HG03571 (cell line): ENCODE measurements around the gene SPTBN5.

Source experiments
- ATAC-seq: cut with Tn5 transposase; IDR thresholded peaks from one replicate; pipeline ENCODE4 v1.9.1; 2021; ENCODE audit not compliant: unreplicated experiment

SPTBN5 gene

DNA sequence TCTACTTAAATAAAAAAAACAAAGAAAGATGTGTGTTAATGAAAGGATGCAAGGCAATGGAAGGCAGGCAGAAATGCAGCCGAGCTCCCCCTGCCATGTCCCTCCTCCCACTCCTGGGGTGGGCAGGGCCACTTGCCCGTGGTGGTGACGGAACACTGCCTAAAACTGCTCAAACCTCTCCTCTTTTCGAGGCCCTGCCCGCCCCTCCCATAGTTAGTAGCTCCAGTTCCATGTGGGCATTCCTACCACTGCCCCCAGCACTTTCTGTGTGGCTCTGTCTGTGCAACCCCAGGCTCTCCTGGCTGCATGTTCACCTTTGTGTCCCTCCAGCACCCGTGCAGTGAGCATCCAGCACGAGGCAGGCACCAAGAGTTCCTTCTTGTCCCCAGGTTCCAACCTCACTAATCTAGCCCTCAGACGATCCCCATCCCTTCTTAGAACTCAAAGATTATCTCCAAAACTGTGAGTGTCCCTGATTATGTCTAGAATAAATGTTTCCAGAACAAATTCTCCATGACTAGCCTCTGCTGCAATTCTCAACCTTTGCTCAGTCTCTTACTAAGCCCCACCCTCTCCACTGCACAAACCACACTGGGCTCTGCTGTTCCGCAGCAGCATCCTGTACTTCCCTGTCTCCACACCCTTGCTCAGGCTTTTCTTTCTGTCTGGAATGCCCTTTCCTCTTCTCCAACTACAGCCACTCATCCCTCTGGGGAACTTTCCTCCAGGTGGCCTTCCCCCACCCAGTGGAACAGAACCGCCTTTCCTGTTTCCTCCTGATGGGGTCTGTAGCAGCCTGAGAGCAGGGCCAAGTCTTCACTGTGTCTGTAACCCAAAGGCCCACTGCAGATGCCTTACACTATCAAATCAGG, 32.6 kb upstream of the SPTBN5 start:
- ATAC-seq, result no peak

DNA sequence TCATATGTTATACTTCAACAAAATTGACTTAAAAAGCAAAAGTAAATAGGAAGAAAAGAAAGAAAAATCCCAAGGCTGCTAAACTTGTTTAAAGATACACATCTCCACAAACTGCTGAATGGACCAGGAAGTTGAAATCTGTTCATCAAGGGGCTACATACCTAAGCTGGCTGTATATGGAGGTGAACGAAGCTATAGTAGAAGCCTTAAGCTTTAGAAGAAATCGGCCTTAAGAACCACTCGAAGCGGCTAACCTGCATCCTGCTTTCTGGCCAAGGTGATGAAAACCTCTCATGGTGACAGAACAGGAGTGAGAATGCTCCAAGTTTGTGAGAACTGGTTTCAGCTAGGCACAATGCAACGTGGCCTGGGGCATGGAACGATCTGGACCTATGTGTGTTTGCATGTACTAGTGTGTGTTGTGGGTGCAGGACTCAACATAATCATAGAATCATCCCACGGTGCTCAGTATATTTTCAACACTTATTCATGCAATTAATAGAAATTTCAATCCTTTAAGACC, 31.3 kb upstream of the SPTBN5 start:
- no peak for ATAC-seq

DNA sequence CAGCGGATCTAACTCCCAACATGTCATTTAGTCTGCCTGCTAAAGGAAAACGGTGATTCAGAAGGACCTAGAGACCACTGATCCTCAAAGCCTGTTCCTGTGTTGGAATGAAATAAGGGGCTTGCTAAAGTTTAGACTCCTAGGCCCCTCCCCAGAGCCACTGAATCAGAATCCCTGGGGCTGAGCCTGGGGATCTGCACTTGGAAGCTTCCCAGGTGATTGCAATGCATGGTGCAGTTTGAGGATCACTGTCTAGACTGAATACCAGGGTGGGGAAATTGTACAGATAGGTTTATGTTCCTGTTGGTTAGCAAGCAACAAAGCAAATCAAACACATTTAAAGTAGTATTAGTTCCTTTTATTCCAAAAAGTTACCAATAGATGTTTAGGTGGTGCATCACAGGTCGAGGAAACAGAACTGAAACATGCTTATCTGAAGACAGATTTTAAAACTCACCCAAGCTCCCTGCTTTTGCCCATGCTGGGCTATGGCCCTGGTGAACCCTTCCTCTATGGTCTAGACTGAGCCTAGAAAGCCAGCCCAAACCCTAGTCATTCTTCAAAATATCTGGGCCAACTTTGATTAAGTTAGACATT, 29.6 kb upstream of the SPTBN5 start:
- ATAC-seq, result no peak

DNA sequence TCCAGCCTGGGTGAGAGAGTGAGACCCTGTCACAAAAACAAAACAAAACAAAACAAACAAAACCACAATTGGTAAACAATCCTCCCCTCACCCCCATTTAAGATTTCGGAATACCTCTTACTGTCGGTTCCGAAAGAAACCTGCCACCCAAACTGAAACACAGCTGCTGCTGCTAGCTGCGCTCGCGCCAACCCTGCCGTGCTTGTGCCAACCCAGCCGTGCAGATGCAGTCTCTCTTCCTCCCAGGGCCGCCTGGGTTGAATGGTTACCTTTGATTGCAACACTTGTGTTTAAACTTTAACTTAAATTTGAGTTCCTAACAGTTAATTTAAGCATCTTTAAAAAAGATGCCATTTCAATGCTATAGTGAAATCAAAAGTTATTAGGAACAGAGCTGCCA, 28.5 kb upstream of the SPTBN5 start:
- no peak for ATAC-seq

DNA sequence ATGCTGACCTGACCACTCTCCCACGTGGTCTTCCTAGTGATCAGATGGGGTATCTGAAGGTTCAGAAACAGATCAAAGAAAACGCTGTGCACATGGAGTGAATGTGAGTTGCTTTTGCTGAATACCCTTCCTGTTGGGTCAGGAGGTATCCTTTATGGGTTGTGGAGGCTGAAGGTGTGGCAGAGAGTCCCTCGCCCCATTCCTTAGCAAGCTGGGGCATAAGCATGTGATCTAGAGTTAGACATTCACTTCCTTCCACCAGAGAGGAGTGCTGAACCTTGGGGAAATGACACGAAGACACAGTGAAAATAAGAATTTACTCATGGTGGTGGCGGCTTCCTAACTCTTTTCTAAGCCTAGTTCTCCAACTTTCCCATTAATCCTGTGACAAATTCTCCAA, 27.8 kb upstream of the SPTBN5 start:
- no peak for ATAC-seq

DNA sequence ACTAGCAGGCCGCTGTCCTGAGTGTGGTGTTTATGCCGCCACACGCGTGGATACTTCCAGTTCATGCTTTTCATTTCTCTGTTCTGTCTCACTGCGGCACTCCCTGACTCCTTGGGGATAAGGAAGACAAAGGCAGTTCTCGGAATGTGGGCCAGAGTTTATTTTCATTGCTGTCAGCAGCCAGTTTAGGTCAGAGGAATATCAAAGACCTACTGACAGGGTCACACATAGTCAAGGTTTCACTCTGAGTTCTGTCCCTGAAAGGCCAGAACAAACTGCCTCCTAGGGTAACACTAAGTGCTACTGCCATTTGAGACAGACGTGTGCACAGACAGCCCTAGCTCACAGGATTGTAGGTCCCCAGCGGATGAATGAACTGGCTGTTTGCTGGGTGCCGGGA, 27.3 kb upstream of the SPTBN5 start:
- ATAC-seq, result no peak

DNA sequence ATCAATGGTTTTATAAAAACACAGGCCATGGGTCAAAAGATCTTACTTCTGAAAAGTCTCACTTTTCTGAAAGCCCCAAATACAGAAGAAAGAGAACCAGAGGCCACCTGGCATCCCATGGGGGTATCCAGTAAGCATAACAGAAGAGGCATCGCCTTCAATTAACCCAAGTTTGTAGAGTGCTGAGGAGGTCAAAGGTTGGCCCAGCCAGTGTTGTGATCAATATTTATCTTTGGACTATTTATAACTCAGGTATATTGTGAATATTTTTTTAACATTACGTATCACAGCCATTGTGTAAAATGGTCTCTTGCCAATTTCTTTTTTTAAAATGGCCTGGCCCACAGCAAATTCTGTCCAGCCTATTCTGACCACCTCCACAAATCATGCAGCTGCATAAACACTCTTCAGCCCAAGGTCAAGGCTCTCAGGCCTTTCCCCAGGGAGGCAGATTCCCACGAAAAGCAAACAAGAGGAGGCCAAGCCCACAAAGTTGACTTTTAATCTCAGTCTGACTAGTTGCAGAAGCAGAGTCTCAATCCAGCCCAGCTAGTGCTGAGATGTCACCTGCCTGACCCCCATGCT, 26.2 kb upstream of the SPTBN5 start:
- no peak for ATAC-seq

DNA sequence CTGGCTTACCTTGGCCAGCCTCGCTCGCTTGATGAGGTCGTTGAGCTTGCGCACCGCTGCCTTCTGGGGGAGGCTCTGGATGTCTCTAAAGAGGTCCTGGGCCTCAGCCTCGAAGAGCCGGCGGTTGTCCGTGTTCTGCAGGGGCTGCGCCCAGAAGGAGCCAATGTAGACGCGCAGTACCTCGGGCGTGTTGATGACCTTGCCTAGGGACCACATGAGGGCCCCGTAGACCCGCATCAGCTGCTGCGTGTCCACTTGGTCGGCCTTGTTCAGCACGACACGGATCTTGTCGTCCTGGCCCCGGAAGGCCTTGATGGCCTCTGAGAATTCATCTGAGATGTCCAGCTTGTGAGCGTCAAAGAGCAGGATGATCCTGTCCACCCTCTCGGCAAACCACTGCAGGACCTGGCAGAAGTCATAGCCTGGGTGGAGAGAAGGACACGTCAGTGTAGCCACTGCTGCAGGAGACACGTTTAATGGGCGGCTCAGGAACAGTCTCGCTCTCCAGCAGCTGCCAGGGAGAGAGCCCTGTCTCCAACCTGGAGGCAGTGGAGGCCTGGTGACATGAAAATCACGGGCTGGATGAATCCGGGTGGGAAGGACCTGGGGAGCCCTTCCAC, 25.5 kb upstream of the SPTBN5 start:
- no peak for ATAC-seq

DNA sequence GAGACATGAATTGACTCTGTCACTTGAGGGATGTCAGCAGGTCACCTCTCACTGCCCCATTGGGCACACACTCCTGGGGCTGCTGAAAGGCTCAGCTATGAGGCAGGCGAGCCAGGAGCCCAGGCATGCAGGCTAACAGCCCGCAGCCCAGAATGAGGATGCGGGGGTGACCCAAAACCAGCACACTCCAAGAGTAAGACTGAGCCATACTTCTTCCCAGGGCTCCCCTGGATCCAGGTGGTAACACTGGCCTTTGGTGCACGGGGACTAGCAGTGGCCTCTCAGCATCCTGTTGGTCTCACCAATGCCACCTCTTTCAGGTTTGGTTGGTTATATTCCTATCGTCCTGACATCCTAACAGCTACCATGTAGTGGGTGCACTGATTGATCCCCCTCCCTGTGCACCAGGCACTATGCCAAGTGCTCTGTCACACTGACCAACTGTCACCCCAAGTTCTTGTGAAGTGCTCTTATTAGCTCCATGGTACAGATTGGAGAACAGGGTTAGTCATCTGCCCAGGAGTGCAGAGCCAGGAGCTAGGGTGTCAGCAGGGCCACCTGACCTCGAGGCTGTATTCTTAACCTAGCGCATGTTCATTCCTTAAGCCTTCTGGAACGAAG, 24.8 kb upstream of the SPTBN5 start:
- no peak for ATAC-seq

DNA sequence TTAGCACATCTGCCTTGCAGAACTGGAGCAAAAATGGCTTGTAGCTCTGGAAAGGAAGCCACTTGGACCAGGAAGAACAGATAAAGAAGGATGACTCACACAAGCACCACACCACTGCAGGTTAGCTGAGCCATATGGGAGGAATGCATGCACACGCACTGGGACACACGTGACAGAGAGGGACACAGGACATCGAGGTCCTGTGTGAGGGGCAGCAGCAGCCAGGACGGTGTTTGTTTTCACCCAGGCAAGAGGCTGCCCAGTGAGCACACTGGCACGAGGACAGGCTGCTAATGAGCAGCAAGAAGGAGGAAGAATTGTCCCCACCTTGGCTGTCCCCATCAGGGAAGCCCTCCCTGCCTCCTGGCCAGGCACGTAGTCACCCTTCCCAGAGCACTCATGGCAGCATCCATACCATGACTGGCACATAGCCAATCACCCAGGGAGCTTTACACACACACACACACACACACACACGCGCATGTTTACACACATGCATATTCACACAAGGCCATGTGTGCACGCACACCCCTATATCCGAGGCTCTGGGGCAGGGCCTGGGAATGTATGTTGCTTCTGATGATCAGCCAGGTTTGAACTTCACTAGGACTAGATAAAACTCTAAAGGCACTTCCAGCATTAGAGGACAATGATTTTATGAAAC, 24.0 kb upstream of the SPTBN5 start:
- ATAC-seq, result no peak

DNA sequence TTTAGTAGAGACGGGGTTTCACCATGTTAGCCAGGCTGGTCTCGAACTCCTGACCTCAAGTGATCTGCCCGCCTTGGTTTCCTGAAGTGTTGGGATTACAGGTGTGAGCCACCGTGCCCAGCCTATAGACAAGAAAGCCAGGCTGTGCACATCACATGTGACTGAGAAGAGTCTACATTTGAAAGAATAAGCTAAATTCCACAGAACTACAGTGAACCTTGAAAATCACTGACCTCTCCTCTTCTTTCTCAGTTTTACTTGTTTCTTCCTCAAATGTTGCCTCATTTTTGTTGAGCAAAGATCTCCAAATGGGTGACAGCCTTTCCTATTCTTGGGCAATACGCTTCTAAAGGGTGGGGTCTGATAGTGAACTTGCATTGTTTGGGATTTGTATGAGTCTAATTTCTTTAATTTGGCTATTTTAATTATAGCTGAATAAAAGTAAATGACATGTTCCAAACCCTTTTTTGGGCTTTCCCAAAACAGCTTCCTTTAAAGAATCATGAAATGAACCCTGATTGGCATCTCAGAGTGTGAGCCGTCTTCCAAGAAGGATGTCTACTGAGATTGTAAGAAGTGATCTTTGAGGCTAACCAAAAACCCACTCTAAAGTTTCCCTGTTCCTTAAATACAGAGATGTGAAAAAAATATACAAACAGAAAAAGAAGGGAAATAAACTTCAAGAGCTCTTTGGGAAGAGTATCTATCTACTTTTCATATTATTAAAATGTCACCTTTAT, 21.6 kb upstream of the SPTBN5 start:
- ATAC-seq, result no peak

DNA sequence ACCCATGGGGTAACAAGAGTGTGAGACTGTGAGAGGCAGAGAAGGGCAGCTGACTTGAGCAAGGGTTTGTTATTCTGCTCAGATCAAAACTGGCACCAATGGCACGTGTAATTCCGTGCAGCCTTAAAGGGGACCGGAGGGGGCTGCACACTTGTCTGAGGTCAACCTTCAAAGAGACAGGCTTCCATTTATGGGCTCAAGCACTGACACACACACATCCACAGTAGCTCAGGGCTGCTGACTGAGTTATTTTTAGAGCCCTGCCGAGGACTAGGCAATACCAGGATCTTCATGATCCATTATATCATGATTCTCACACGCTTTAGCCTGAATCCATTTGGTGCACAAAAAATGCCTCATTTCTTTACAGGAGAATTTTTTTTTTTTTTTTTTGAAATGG, 20.6 kb upstream of the SPTBN5 start:
- no peak for ATAC-seq

DNA sequence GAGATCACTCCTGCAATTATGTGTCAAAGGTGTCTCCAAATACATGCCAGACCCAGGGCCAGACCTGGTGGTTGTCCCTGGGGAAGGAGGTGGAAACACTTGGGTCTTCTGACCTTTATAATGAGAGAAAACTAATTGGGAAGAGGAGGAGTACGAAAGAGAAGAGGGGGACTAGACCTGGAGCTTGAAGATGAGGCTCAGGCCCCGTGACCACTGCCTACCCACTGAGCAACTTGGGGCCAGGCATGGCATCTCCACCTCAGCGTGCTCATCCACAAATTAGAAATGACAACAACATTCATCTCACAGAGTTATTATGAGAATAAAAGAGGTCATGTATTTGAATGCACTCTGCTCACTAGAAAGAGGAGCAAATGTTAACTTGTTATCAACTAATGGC, 19.4 kb upstream of the SPTBN5 start:
- ATAC-seq, result no peak

DNA sequence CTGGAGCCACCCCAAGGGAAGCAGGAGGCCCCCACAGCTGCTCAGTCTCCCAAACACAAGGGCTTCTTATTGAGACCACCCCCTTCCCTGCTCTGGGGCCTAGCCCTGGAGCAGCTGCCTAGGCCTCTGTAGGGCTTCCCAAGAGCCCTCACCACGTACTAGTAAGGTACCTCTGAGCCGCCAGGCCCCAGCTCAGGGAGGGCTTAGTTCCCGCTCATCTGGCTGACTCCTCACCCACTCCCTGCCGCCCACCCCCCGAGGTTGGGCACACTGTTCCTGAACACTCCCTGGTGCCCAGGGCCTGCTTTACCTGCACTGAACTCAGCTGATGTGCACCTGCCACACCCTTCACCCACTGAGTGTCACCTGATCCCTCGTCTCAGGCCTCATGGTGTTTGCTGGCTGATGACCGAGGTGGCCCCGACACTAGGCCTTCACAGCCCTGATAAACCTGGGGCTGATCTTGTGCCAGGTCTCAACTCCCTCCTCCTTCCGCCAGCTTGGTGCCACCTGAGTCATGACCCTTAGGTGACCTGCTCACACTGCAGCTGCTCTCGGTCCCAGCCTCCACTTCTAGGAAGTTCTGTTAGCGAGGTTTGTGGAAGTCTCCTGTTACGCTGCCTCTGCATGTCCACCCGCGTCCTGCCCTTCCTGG, 18.0 kb upstream of the SPTBN5 start:
- no peak for ATAC-seq

DNA sequence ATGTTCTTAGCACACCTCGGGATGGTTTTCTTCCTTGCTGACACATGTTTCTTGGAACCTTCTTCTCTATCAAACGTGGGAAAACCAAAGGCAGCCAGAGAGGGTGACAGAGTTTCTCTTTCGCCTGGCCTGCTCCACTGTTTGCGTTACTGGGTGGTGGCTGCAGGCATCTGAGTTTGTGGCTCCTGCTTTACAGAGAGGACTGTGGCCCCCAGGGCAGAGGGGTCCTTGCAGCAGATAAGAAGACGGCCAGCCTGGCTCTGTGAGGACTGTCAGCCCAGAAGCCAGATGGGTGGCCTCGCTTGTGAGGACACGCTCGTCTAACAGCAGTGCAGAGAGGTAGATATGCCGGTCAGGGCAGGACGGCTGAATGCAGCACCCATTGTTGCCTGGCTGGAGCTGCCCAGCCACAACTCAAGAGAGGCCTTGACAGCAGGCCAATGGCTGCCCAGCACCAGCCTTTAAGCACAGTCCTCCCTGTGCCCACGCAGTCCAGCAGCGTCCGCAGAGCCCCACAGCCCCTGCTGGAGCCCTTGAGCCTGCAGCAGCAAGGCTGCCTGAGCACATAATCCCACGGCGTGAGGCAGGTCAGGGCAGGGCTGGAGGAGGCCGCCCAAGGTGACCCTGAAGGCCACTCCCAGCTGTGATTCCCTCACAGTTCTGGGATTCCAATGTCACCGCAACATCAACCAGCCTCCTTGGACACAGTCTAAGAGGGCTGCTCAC, 15.0 kb upstream of the SPTBN5 start:
- ATAC-seq, result no peak

DNA sequence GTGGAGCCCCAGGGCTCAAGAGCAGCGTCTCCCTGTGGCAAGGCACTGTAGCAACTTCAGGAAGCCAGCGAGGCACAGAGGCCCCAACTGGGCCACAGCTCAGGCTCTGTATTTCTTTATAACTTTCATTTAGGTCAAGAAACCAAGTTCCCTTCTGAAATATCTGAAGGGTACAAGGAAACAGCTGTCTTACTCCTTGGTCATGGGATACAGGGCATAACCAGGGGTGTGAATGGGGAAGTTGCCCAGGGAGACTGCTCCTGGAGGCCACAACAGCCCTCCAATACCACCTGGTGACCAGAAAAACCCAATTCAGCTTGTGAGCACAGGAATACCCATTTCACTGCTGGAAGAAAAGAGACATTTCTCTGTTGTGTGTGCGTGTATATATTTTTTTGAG, 13.3 kb upstream of the SPTBN5 start:
- ATAC-seq, result no peak

DNA sequence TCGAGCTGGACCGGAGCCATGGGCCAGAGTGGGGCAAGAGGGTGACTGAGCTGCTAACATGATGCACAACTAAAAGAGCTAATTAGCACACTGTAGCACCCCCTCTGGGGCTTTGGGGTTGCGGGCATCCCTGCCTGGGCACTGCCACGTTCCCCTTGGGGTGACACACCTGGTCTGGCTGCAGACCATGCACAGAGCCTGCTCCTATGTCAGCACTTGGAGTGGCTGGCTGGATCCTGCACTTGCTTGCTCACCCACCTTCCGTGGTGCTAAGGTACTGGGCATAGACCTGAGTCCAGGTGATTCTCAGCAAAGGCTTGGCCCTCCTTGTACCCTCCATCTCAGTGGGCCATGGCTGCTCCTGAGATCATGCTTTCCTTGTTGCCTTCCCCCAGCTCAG, 12.8 kb upstream of the SPTBN5 start:
- ATAC-seq, result no peak

DNA sequence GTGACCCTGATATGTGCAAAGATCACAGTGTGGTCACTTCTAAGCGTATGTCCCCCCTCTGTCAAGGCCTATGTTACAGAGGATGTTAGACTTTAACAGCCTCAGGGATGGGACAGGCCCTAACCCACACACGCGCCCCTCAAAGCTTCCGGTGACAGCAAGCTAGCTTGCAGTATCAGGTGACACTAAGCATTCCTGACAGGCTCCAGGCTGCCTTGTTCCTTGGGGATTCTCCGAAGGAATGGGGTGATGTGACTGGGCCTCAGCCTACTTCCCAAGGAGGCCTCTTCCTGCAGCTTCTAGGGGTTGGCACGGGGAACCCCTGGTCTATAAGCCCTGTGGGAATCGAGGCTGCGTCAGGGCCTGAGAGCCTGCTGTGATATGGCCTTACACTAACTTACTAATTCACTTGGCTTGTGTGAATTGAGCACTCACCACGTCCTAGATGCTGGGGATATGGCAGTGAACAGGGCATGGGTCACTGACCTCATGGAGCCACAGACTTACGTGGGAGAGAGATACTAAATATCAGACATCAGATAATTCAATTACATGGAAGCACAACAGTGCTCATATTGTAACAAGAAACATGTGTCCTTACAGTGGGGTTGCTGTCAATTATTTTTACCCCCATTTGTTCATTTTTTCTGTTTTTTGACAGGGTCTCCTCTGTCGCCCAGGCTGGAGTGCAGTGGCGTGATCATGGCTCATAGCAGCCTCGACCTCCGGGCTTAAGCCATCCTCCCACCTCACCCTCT, 11.4 kb upstream of the SPTBN5 start:
- no peak for ATAC-seq
